Activated T-cell treated with anti-CD3 and anti-CD28 coated beads, Interleukin-2, amount 50 U/mL, for 1 hour (primary cell): Measurements from ENCODE around the gene ADAM17.
"Not testable (repeated sequence)": the region's sequence is repeated elsewhere in the genome, so short reads cannot be mapped to it uniquely, and the experiment has no call there.

Experiments
- DNase-seq: peaks from one replicate; pipeline ENCODE4 v3.0.0-alpha.2; 2020

ADAM17 gene

GRCh38 chr2:9565436-9566153, 10.0 kb upstream of the ADAM17 start:
- no peak for DNase-seq

- no peak for DNase-seq
Measured at GRCh38 chr2:9560628-9561027, 5.0 kb upstream of the ADAM17 start.

GRCh38 chr2:9558948-9559381, 3.3 kb upstream of the ADAM17 start:
- no peak for DNase-seq

GRCh38 chr2:9556121-9556743, 602 bp upstream of the ADAM17 start:
- DNase-seq: no peak

GRCh38 chr2:9554921-9555296, 721 bp downstream of the ADAM17 start:
- no peak for DNase-seq

- no peak for DNase-seq
Measured at GRCh38 chr2:9552219-9553178, 3.1 kb downstream of the ADAM17 start.

- DNase-seq: not testable (repeated sequence)
Measured at GRCh38 chr2:9550859-9551391, 4.7 kb downstream of the ADAM17 start.

GRCh38 chr2:9549420-9549819, 6.2 kb downstream of the ADAM17 start:
- DNase-seq: no peak

- DNase-seq: no peak
Measured at GRCh38 chr2:9548506-9548905, 7.1 kb downstream of the ADAM17 start.

- DNase-seq: no peak
Measured at GRCh38 chr2:9547262-9547991, 8.2 kb downstream of the ADAM17 start.

- DNase-seq: no peak
Measured at GRCh38 chr2:9545502-9545901, 10.1 kb downstream of the ADAM17 start.

- no peak for DNase-seq
Measured at GRCh38 chr2:9543557-9543956, 12.1 kb downstream of the ADAM17 start.

- DNase-seq: no peak
Measured at GRCh38 chr2:9539531-9539930, 16.1 kb downstream of the ADAM17 start.

GRCh38 chr2:9538000-9538507, 17.6 kb downstream of the ADAM17 start:
- DNase-seq: no peak

GRCh38 chr2:9536504-9536903, 19.1 kb downstream of the ADAM17 start:
- DNase-seq: no peak

GRCh38 chr2:9535177-9535576, 20.5 kb downstream of the ADAM17 start:
- DNase-seq: no peak

GRCh38 chr2:9533663-9534062, 22.0 kb downstream of the ADAM17 start:
- no peak for DNase-seq

- no peak for DNase-seq
Measured at GRCh38 chr2:9532421-9532820, 23.2 kb downstream of the ADAM17 start.

GRCh38 chr2:9527995-9528787, 27.4 kb downstream of the ADAM17 start:
- no peak for DNase-seq

- no peak for DNase-seq
Measured at GRCh38 chr2:9525266-9525665, 30.4 kb downstream of the ADAM17 start.

GRCh38 chr2:9524291-9524690, 31.3 kb downstream of the ADAM17 start:
- DNase-seq: no peak

GRCh38 chr2:9519250-9519649, 36.4 kb downstream of the ADAM17 start:
- DNase-seq: no peak
